Measurements from ENCODE around the gene KIF3C. TPM values are rescaled to one million over a fixed set of nuclear protein-coding genes. Genes with fewer than 3 reads are reported as not detected.
"Not testable (repeated sequence)": the region's sequence is repeated elsewhere in the genome, so short reads cannot be mapped to it uniquely, and the experiment has no call there.

KIF3C gene
- total and polyA plus RNA-seq, 3 donors from 2014 or later, result 7.1 to 9.8 (median 8.7) TPM

- no peaks in the 10 kb centered on the region for H3K27me3 ChIP-seq
- no peak overlapping the region for H3K4me3 ChIP-seq
- TF ChIP-seq CTCF (IDR thresholded peaks at IDR 0.05), result no peak
- TF ChIP-seq POLR2A (IDR thresholded peaks at IDR 0.05), result no peak
- H3K9me3 ChIP-seq, result no peaks in the 10 kb centered on the region
- WGBS, 2 donors, result 46% methylated on average over 3 of the region's 3 CpGs
- no peaks in the 10 kb centered on the region for H3K36me3 ChIP-seq (ENCODE audit: low read depth, missing control alignments)
- intact Hi-C loops (cut with DNase I; ENCODE audit: low total_unique reads), result no loop called here
- DNase-seq, result peak; percentile 89
- H3K4me1 ChIP-seq, result peaks cover 21% of the 10 kb centered on the region
- peak overlapping the region; percentile 1 to 64 for H3K27ac ChIP-seq
Observed at GRCh38 chr2:26018184-26019055, 36.1 kb upstream of the KIF3C start.

- 94% methylated on average over 5 of the region's 5 CpGs for WGBS, 2 donors
- H3K27ac ChIP-seq, result peak overlapping the region; percentile 6 to 64
Observed at GRCh38 chr2:26017464-26018183, 35.3 kb upstream of the KIF3C start.

GRCh38 chr2:26016706-26017045 is 34.4 kb upstream of the KIF3C start:
- H3K27me3 ChIP-seq; H3K4me3 ChIP-seq; DNase-seq; intact Hi-C loops (cut with DNase I; ENCODE audit: low total_unique reads); H3K36me3 ChIP-seq (ENCODE audit: low read depth, missing control alignments); H3K9me3 ChIP-seq: not testable (repeated sequence)
- Histone ChIP-seq H3K27ac (peak overlapping the region in 1 of 2 donors; percentile 34), H3K4me1 (peaks cover 23% of the 10 kb centered on the region)
- WGBS, 2 donors, result 78 to 90% methylated on average over 4 of the region's 4 CpGs

More at GRCh38 chr2:26017464-26018183, 35.3 kb upstream of the KIF3C start:
- intact Hi-C loops (cut with DNase I; ENCODE audit: low total_unique reads), result no loop called here
- H3K4me1 ChIP-seq, result peaks cover 21% of the 10 kb centered on the region
- TF ChIP-seq CTCF (IDR thresholded peaks at IDR 0.05), result no peak
- TF ChIP-seq POLR2A (IDR thresholded peaks at IDR 0.05), result no peak
- H3K4me3 ChIP-seq, result no peak overlapping the region
- no peaks in the 10 kb centered on the region for H3K36me3 ChIP-seq (ENCODE audit: low read depth, missing control alignments)
- no peaks in the 10 kb centered on the region for H3K9me3 ChIP-seq
- no peaks in the 10 kb centered on the region for H3K27me3 ChIP-seq
- DNase-seq, result no peak

- Histone ChIP-seq H3K27ac (peak overlapping the region; percentile 34 to 43), H3K4me1 (peaks cover 26% of the 10 kb centered on the region), H3K36me3 (ENCODE audit: low read depth, missing control alignments) (no peaks in the 10 kb centered on the region), H3K27me3 (no peaks in the 10 kb centered on the region), H3K4me3 (no peak overlapping the region), H3K9me3 (no peaks in the 10 kb centered on the region)
- 69 to 84% methylated on average over 13 of the region's 13 CpGs for WGBS, 2 donors
- TF ChIP-seq POLR2A (IDR thresholded peaks at IDR 0.05) (no peak), CTCF (IDR thresholded peaks at IDR 0.05) (no peak)
- no peak for DNase-seq
- intact Hi-C loops (cut with DNase I; ENCODE audit: low total_unique reads), result no loop called here
Observed at GRCh38 chr2:26016012-26016705, 33.9 kb upstream of the KIF3C start.

- intact Hi-C loops (cut with DNase I; ENCODE audit: low total_unique reads), result no loop called here
- Histone ChIP-seq H3K36me3 (ENCODE audit: low read depth, missing control alignments) (no peaks in the 10 kb centered on the region), H3K27me3 (no peaks in the 10 kb centered on the region), H3K9me3 (no peaks in the 10 kb centered on the region), H3K4me3 (no peak overlapping the region), H3K4me1 (peaks cover 26% of the 10 kb centered on the region), H3K27ac (peak overlapping the region in 1 of 2 donors; percentile 41)
- DNase-seq, result no peak
- 64 to 75% methylated on average over 1 of the region's 1 CpG for WGBS, 2 donors
- TF ChIP-seq CTCF (IDR thresholded peaks at IDR 0.05) (no peak), POLR2A (IDR thresholded peaks at IDR 0.05) (no peak)
Observed at GRCh38 chr2:26013668-26014067, 31.4 kb upstream of the KIF3C start.

Measured in testis (tissue), 3 donors.